ENCODE measurements around the gene TNPO3.

Gene TNPO3

GRCh38 chr7:128919881-128920799 lies 134.8 kb downstream of the TNPO3 start:
- DNase-seq (ENCODE audit: low read depth), result no peak
- no peak overlapping the region for H3K4me3 ChIP-seq (ENCODE audit: low read depth, low read length)
- in situ Hi-C loops (cut with HindIII; ENCODE audit: low sequenced_read_pairs), result no loop called here
- TF ChIP-seq CTCF (IDR thresholded peaks at IDR 0.05; ENCODE audit: low read depth, low read length, missing control alignments), result no peak

GRCh38 chr7:128919241-128919640 lies 135.7 kb downstream of the TNPO3 start:
- no peak for TF ChIP-seq CTCF (IDR thresholded peaks at IDR 0.05; ENCODE audit: low read depth, low read length, missing control alignments)
- no peak for DNase-seq (ENCODE audit: low read depth)
- in situ Hi-C loops (cut with HindIII; ENCODE audit: low sequenced_read_pairs), result no loop called here

GRCh38 chr7:128918016-128918665 lies 136.8 kb downstream of the TNPO3 start:
- in situ Hi-C loops (cut with HindIII; ENCODE audit: low sequenced_read_pairs), result no loop called here
- no peak overlapping the region for H3K4me3 ChIP-seq (ENCODE audit: low read depth, low read length)
- TF ChIP-seq CTCF (IDR thresholded peaks at IDR 0.05; ENCODE audit: low read depth, low read length, missing control alignments), result no peak
- DNase-seq (ENCODE audit: low read depth), result no peak

More at GRCh38 chr7:128919241-128919640, 135.7 kb downstream of the TNPO3 start:
- no peak overlapping the region for H3K4me3 ChIP-seq (ENCODE audit: low read depth, low read length)

- no peak for TF ChIP-seq CTCF (IDR thresholded peaks at IDR 0.05; ENCODE audit: low read depth, low read length, missing control alignments)
Measured at GRCh38 chr7:128917122-128917521, 137.8 kb downstream of the TNPO3 start.

GRCh38 chr7:128916643-128916915 lies 138.3 kb downstream of the TNPO3 start:
- in situ Hi-C loops (cut with HindIII; ENCODE audit: low sequenced_read_pairs), result no loop called here
- DNase-seq (ENCODE audit: low read depth), result no peak
- H3K4me3 ChIP-seq (ENCODE audit: low read depth, low read length), result no peak overlapping the region
- no peak for TF ChIP-seq CTCF (IDR thresholded peaks at IDR 0.05; ENCODE audit: low read depth, low read length, missing control alignments)

More at GRCh38 chr7:128917122-128917521, 137.8 kb downstream of the TNPO3 start:
- in situ Hi-C loops (cut with HindIII; ENCODE audit: low sequenced_read_pairs), result no loop called here
- H3K4me3 ChIP-seq (ENCODE audit: low read depth, low read length), result no peak overlapping the region
- DNase-seq (ENCODE audit: low read depth), result no peak

GRCh38 chr7:128915841-128916642 lies 138.9 kb downstream of the TNPO3 start:
- TF ChIP-seq CTCF (IDR thresholded peaks at IDR 0.05; ENCODE audit: low read depth, low read length, missing control alignments), result no peak
- DNase-seq (ENCODE audit: low read depth), result no peak
- no peak overlapping the region for H3K4me3 ChIP-seq (ENCODE audit: low read depth, low read length)
- in situ Hi-C loops (cut with HindIII; ENCODE audit: low sequenced_read_pairs), result no loop called here

Measured in astrocyte of the cerebellum (primary cell).